GM21360 (cell line): Measurements from ENCODE around the gene RABGAP1.

ENCODE experiments used
- ATAC-seq: cut with Tn5 transposase; IDR thresholded peaks from one replicate; pipeline ENCODE4 v1.9.1; 2021; ENCODE audit warnings: mild to moderate bottlenecking, moderate library complexity; ENCODE audit not compliant: unreplicated experiment

The RABGAP1 gene

DNA sequence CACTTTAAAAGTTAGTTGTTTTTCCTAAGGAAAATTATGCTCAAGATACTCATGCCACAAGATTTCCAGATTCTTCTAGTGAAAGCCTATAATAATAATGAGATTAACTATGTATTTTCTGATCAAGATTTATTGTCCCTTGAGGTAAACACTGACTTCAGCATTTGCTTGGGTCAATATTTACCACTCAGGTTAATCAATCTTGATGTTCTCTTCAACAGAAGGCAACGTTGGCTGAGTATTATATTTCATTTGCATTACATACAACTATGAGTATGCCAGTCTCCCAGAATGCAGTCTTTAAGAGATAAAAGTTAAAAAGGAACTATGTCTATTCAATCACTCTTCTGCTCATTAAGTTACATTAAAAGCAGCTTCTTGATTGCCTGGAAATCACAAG lies 208.2 kb downstream of the RABGAP1 start:
- no peak for ATAC-seq

DNA sequence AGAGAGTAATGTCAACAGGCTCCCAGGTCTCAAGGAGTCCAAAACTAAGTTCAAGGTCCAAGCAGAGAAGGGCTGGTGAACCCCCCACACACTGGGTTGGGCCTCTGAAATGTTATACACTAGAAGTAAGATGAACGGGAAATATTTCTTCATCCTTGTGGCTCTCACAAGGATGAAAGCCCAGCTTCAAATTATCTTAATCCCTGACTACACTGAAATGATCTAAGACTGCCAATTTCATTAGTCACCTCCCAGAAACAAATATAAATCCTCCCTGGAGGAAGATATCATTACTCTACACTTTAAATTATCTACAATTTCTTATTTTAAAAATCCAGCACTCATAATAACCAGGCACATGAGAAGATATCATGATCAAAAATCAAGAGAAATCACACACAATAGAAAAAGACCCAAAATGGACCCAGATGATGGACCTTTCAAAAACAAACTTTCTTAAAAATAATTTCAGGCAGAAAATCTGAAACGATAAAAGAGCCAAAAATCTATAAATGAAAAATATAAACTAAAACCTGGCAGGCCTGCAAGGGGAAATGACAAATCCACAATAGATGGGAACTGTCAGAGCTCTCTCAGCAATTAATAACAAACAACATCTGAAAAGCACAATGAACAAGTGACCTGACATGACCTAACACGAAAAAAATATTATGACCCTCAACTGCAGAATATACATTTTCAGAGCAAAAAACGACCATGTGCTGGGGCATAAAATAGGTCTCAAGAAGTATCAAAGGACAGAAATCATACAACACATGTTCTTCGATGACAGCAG lies 210.1 kb downstream of the RABGAP1 start:
- ATAC-seq, result no peak
